Activated T-cell treated with anti-CD3 and anti-CD28 coated beads, Interleukin-2, amount 50 U/mL, for 4 hours (primary cell): Measurements from ENCODE around the gene ZNF224. TPM values are rescaled to one million over a fixed set of nuclear protein-coding genes. Genes with fewer than 3 reads are reported as not detected.
A peak's percentile ranks its signal among the peaks of the same experiment; 100 is the strongest.

ENCODE experiments used
- ATAC-seq, 2 donors: fragments of 200-7000 bp; cut with Tn5 transposase; one replicate each; pipeline ENCODE4 v1.10.0; 2021
- DNase-seq: peaks from one replicate; pipeline ENCODE4 v3.0.0-alpha.2; 2020
- H3K27me3 Mint-ChIP-seq: one replicate; pipeline ENCODE4 v1.8.0; 2021; ENCODE audit warnings: low read depth, mixed read lengths
- H3K36me3 Mint-ChIP-seq: one replicate; pipeline ENCODE4 v1.8.0; 2022; ENCODE audit warnings: mixed read lengths; ENCODE audit not compliant: insufficient read depth
- H3K4me1 Mint-ChIP-seq: one replicate; pipeline ENCODE4 v1.8.0; 2021; ENCODE audit warnings: low read depth, mixed read lengths
- H3K4me3 Mint-ChIP-seq: one replicate; pipeline ENCODE4 v1.8.0; 2021; ENCODE audit warnings: mild to moderate bottlenecking, moderate library complexity, mixed read lengths
- H3K9me3 Mint-ChIP-seq: one replicate; pipeline ENCODE4 v1.8.0; 2021; ENCODE audit warnings: mixed read lengths
- total RNA-seq, 3 donors: library from RNA; stranded (reverse); gene quantifications; one replicate each; pipeline ENCODE4 v1.2.1, GENCODE V29; 2021

The ZNF224 gene
- 1 to 10 TPM; 8.2 to 9.4 (median 8.6) TPM for total RNA-seq

GRCh38 chr19:44093931-44094765 is at the start of gene ZNF224:
Gene ZNF224, plus strand, starts transcription at chr19:44094361. Its CDS starts 3,513 bp downstream, at chr19:44097874.
- DNase-seq (peak; percentile 75), ATAC-seq (peak; percentile 93 to 94)
- Mint-ChIP-seq H3K4me3 (peak within 1 kb of the TSS; percentile 98), H3K27me3 (no peaks in the 10 kb centered on the region), H3K36me3 (peaks cover 22% of the 10 kb centered on the region), H3K4me1 (peaks cover 20% of the 10 kb centered on the region), H3K9me3 (no peaks in the 10 kb centered on the region)

GRCh38 chr19:44050740-44051649 is 43.2 kb upstream of the ZNF224 start:
- no peak for DNase-seq
- H3K27me3 Mint-ChIP-seq, result peaks cover 2% of the 10 kb centered on the region
- peaks cover 21% of the 10 kb centered on the region for H3K9me3 Mint-ChIP-seq
- ATAC-seq, result peak; percentile 47 to 59
- peaks cover 16% of the 10 kb centered on the region for H3K36me3 Mint-ChIP-seq
- peak overlapping the region; percentile 90 for H3K4me3 Mint-ChIP-seq
- H3K4me1 Mint-ChIP-seq, result peaks cover 21% of the 10 kb centered on the region

GRCh38 chr19:44051650-44052402 is 42.3 kb upstream of the ZNF224 start, which contains the start of gene ZNF223:
Gene ZNF223, plus strand, starts transcription at chr19:44052036. Its CDS starts 3,141 bp downstream, at chr19:44055177.
- DNase-seq (peak; percentile 63), ATAC-seq (peak; percentile 95 to 98)
- Mint-ChIP-seq H3K36me3 (peaks cover 19% of the 10 kb centered on the region), H3K4me3 (peak within 1 kb of the TSS; percentile 90), H3K4me1 (peaks cover 21% of the 10 kb centered on the region), H3K9me3 (peaks cover 21% of the 10 kb centered on the region), H3K27me3 (no peaks in the 10 kb centered on the region)

- H3K4me3 Mint-ChIP-seq, result no peak overlapping the region
- no peaks in the 10 kb centered on the region for H3K27me3 Mint-ChIP-seq
- DNase-seq (no peak), ATAC-seq (no peak)
- peaks cover 26% of the 10 kb centered on the region for H3K9me3 Mint-ChIP-seq
- H3K36me3 Mint-ChIP-seq, result peaks cover 47% of the 10 kb centered on the region
- H3K4me1 Mint-ChIP-seq, result peaks cover 16% of the 10 kb centered on the region
These were observed 38.3 kb upstream of the ZNF224 start for GRCh38 chr19:44055870-44056269.

GRCh38 chr19:44059229-44059628 is 34.9 kb upstream of the ZNF224 start:
- H3K36me3 Mint-ChIP-seq, result peaks cover 78% of the 10 kb centered on the region
- H3K4me3 Mint-ChIP-seq, result no peak overlapping the region
- DNase-seq (no peak), ATAC-seq (no peak)
- H3K9me3 Mint-ChIP-seq, result peaks cover 32% of the 10 kb centered on the region
- H3K4me1 Mint-ChIP-seq, result no peaks in the 10 kb centered on the region
- H3K27me3 Mint-ChIP-seq, result no peaks in the 10 kb centered on the region

GRCh38 chr19:44061038-44061437 is 33.1 kb upstream of the ZNF224 start:
- Mint-ChIP-seq H3K4me3 (no peak overlapping the region), H3K4me1 (no peaks in the 10 kb centered on the region), H3K27me3 (no peaks in the 10 kb centered on the region), H3K36me3 (peaks cover 72% of the 10 kb centered on the region), H3K9me3 (peaks cover 30% of the 10 kb centered on the region)
- DNase-seq, result no peak
- no peak for ATAC-seq

GRCh38 chr19:44066305-44066704 is 27.9 kb upstream of the ZNF224 start:
- no peak for ATAC-seq
- peaks cover 45% of the 10 kb centered on the region for H3K9me3 Mint-ChIP-seq

GRCh38 chr19:44069415-44069814 is 24.7 kb upstream of the ZNF224 start:
- Mint-ChIP-seq H3K4me3 (no peak overlapping the region), H3K36me3 (peaks cover 29% of the 10 kb centered on the region)

More at GRCh38 chr19:44066305-44066704, 27.9 kb upstream of the ZNF224 start:
- no peaks in the 10 kb centered on the region for H3K27me3 Mint-ChIP-seq
- H3K36me3 Mint-ChIP-seq, result peaks cover 55% of the 10 kb centered on the region
- H3K4me1 Mint-ChIP-seq, result peaks cover 4% of the 10 kb centered on the region
- no peak overlapping the region for H3K4me3 Mint-ChIP-seq
- DNase-seq, result no peak

GRCh38 chr19:44071824-44072542 is 22.2 kb upstream of the ZNF224 start, which contains the start of gene ZNF284:
Gene ZNF284, plus strand, starts transcription at chr19:44072159. Its CDS starts 4,231 bp downstream, at chr19:44076390.
- H3K4me1 Mint-ChIP-seq, result peaks cover 26% of the 10 kb centered on the region
- peak; percentile 79 for DNase-seq
- peak; percentile 99 for ATAC-seq
- H3K27me3 Mint-ChIP-seq, result no peaks in the 10 kb centered on the region
- H3K4me3 Mint-ChIP-seq, result peak within 1 kb of the TSS; percentile 93
- H3K36me3 Mint-ChIP-seq, result peaks cover 20% of the 10 kb centered on the region
- peaks cover 30% of the 10 kb centered on the region for H3K9me3 Mint-ChIP-seq

More at GRCh38 chr19:44069415-44069814, 24.7 kb upstream of the ZNF224 start:
- peaks cover 23% of the 10 kb centered on the region for H3K4me1 Mint-ChIP-seq
- DNase-seq, result no peak
- peaks cover 45% of the 10 kb centered on the region for H3K9me3 Mint-ChIP-seq
- ATAC-seq, result no peak
- H3K27me3 Mint-ChIP-seq, result no peaks in the 10 kb centered on the region

- peak overlapping the region; percentile 93 for H3K4me3 Mint-ChIP-seq
- peaks cover 21% of the 10 kb centered on the region for H3K36me3 Mint-ChIP-seq
- peaks cover 26% of the 10 kb centered on the region for H3K4me1 Mint-ChIP-seq
- no peaks in the 10 kb centered on the region for H3K27me3 Mint-ChIP-seq
- peaks cover 27% of the 10 kb centered on the region for H3K9me3 Mint-ChIP-seq
- no peak for ATAC-seq
- DNase-seq, result no peak
These were observed 21.4 kb upstream of the ZNF224 start for GRCh38 chr19:44072543-44073401.

GRCh38 chr19:44076325-44076724 is 17.8 kb upstream of the ZNF224 start:
- peaks cover 5% of the 10 kb centered on the region for H3K9me3 Mint-ChIP-seq
- H3K27me3 Mint-ChIP-seq, result no peaks in the 10 kb centered on the region
- DNase-seq, result no peak
- peaks cover 25% of the 10 kb centered on the region for H3K36me3 Mint-ChIP-seq
- H3K4me3 Mint-ChIP-seq, result no peak overlapping the region
- no peak for ATAC-seq
- peaks cover 23% of the 10 kb centered on the region for H3K4me1 Mint-ChIP-seq

GRCh38 chr19:44092108-44092507 is 2.1 kb upstream of the ZNF224 start:
- Mint-ChIP-seq H3K4me3 (no peak overlapping the region), H3K9me3 (no peaks in the 10 kb centered on the region), H3K27me3 (no peaks in the 10 kb centered on the region), H3K4me1 (peaks cover 16% of the 10 kb centered on the region), H3K36me3 (peaks cover 10% of the 10 kb centered on the region)
- DNase-seq (no peak), ATAC-seq (no peak)
